ENCODE results near the gene ARMC8.

The ARMC8 gene

DNA sequence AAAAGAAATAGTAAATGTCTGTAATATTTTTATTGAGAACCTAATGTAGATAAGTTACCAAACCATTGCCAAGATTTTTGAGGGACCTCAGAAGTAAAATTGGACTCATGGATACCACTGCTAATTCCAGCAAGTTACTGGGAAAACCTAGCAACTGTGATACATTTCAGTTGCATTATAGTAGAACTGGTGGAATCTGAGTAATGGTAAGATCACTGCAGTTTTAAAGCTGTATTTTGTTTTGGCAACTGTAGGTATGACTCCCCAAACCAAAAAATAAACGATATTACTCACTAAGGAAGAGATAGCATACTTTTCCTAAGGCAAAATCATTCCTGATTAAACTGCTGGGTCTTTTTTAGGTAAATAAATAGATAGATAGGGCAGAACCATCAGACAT lies 54.0 kb downstream of the ARMC8 start:
- H3K4me3 ChIP-seq (ENCODE audit: low read depth, low read length), result no peak overlapping the region
- TF ChIP-seq, protein P1, sequence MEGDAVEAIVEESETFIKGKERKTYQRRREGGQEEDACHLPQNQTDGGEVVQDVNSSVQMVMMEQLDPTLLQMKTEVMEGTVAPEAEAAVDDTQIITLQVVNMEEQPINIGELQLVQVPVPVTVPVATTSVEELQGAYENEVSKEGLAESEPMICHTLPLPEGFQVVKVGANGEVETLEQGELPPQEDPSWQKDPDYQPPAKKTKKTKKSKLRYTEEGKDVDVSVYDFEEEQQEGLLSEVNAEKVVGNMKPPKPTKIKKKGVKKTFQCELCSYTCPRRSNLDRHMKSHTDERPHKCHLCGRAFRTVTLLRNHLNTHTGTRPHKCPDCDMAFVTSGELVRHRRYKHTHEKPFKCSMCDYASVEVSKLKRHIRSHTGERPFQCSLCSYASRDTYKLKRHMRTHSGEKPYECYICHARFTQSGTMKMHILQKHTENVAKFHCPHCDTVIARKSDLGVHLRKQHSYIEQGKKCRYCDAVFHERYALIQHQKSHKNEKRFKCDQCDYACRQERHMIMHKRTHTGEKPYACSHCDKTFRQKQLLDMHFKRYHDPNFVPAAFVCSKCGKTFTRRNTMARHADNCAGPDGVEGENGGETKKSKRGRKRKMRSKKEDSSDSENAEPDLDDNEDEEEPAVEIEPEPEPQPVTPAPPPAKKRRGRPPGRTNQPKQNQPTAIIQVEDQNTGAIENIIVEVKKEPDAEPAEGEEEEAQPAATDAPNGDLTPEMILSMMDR (conservative IDR thresholded peaks at IDR 0.05; ENCODE audit: low read depth, low read length), result no peak
- DNase-seq (ENCODE audit: low read depth), result no peak

DNA sequence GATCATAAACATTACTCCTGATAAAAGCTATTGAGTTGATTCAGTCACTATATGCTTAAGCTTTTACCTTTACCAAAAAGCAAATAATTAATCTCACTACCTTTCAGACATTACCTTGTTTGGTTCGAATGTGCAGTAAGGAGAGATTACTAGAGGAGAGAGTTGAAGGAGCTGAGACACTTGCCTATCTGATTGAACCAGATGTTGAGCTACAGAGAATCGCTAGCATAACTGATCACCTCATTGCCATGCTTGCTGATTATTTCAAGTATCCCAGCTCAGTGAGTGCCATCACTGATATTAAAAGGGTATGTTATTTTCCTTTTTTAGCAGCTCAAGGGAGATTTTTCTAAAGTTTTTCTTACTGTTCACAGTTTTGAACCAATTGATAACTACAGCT lies 54.6 kb downstream of the ARMC8 start:
- DNase-seq (ENCODE audit: low read depth), result no peak
- no peak overlapping the region for H3K4me3 ChIP-seq (ENCODE audit: low read depth, low read length)
- TF ChIP-seq, protein P1 (conservative IDR thresholded peaks at IDR 0.05; ENCODE audit: low read depth, low read length), result no peak

DNA sequence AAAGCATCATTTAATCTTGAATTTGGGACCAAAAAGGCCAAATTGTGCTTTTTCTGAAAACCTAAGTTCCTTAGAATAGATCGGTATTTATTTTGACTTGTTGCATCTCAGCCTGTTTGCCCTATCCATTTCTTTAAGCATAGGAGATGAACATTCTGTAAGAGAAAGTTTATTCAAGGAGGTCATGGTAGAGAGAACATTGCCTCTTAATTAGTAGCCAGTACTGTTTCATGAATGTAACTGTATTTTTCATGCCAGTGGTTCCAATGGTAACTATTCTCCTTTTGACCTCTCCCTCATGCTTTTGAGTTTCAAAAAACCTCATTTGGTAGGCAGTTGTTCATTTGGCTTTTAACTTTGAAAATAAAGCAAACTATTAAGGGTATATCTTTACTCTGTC lies 55.4 kb downstream of the ARMC8 start:
- no peak for DNase-seq (ENCODE audit: low read depth)
- no peak overlapping the region for H3K4me3 ChIP-seq (ENCODE audit: low read depth, low read length)
- TF ChIP-seq, protein P1 (conservative IDR thresholded peaks at IDR 0.05; ENCODE audit: low read depth, low read length), result no peak

DNA sequence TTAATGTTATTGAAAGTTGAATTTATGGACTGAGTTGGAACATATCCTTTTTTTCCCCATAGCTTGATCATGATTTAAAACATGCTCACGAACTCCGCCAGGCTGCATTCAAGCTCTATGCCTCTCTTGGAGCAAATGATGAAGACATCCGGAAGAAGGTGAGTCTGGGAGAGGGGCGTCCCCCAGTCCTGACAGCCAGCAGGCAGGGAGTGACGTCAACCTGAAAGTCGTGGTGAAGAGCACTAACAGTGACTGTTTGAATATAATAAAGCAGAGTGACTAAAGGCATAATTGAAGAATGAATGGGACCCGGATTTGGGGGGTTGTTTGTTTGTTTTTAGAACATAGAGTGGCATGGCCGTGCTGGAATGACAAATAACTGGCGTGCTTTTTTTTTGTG lies 57.9 kb downstream of the ARMC8 start:
- no peak overlapping the region for H3K4me3 ChIP-seq (ENCODE audit: low read depth, low read length)

DNA sequence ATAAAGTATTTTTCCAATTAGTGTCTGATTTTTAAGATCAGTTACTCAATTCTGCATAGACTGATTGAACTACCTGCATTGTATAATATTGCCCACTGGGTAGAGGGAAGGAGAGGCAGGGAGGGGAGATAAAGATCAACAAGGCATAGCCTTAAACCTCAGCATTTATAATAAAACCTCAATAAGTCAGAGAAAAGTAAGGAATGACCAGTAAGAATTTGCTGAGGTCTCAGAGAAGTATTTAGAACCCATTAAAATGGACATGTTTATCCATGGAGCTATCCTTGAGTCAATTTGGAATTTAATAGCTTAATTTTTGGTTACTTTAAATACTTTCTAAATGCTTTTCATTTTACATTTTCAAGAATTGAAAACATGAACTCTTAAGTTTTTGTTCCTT lies 62.5 kb downstream of the ARMC8 start:
- no peak for DNase-seq (ENCODE audit: low read depth)
- no peak overlapping the region for H3K4me3 ChIP-seq (ENCODE audit: low read depth, low read length)
- TF ChIP-seq, protein P1 (conservative IDR thresholded peaks at IDR 0.05; ENCODE audit: low read depth, low read length), result no peak

More for the DNA sequence above, 57.9 kb downstream of the ARMC8 start:
- TF ChIP-seq, protein P1 (conservative IDR thresholded peaks at IDR 0.05; ENCODE audit: low read depth, low read length), result no peak
- DNase-seq (ENCODE audit: low read depth), result no peak

DNA sequence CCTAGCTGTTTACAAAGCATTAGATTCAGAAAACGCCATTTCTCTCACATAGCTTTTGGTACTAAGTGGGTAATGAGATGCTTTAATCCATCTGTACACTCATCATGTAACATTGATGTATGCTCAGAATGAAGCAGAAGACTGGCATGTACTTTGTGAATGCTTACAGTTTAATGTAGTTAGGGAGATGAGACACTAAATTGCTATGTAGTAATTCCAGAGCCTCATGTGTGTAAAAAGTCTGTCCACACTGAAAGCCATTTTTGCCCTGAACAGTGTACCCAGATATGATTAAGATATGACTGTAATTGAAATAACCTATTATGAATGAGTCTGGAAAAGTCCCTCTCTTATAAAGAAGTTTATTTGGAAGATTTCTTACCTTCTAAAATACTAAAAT lies 66.5 kb downstream of the ARMC8 start:
- TF ChIP-seq, protein P1 (conservative IDR thresholded peaks at IDR 0.05; ENCODE audit: low read depth, low read length), result no peak
- DNase-seq (ENCODE audit: low read depth), result no peak
- H3K4me3 ChIP-seq (ENCODE audit: low read depth, low read length), result no peak overlapping the region

DNA sequence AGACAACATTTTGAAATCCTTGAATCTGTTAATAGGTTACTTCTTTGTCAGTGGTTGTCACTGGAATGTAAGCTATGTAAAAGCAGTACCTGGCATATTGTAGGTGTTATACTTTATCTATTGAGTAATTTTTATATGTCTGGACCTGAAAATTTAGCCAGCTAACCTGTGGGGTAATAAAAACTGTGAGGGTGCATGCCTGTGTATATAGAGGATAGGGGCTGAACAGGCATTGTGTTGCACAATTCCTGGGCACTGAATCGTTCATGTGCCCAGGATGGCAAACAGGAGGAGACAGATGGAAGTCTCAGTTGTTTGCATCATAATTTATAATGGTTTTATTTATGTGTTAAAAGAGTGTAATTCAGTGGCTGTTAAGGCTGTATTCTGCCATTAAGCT lies 67.1 kb downstream of the ARMC8 start:
- TF ChIP-seq, protein P1 (conservative IDR thresholded peaks at IDR 0.05; ENCODE audit: low read depth, low read length), result no peak

More for the DNA sequence above, 67.1 kb downstream of the ARMC8 start:
- no peak for DNase-seq (ENCODE audit: low read depth)
- no peak overlapping the region for H3K4me3 ChIP-seq (ENCODE audit: low read depth, low read length)
